Cardiac fibroblast (primary cell): ENCODE data around the gene EPB41L2.

ENCODE experiments used
- DNase-seq, 2 donors: peaks; one replicate each; pipeline versions ENCODE4 v3.0.0 to v3.0.0-alpha.2; 2010; ENCODE audit warnings: low read depth in 2 of 2
- H3K4me3 ChIP-seq, 2 donors: replicated peaks in 1 of 2; 1 replicate in 1 of 2; 2 replicates in 1 of 2; pipeline ENCODE4 v1.5.1; 2011; ENCODE audit warnings: low read depth in 2 of 2, low read length in 2 of 2, mild to moderate bottlenecking in 2 of 2, moderate library complexity in 1 of 2
- TF ChIP-seq, protein P1 (sequence below): IDR thresholded peaks from one replicate; pipeline ENCODE4 v1.5.1; 2011; ENCODE audit warnings: low read depth, mild to moderate bottlenecking, low read length, inconsistent platforms

The EPB41L2 gene

DNA sequence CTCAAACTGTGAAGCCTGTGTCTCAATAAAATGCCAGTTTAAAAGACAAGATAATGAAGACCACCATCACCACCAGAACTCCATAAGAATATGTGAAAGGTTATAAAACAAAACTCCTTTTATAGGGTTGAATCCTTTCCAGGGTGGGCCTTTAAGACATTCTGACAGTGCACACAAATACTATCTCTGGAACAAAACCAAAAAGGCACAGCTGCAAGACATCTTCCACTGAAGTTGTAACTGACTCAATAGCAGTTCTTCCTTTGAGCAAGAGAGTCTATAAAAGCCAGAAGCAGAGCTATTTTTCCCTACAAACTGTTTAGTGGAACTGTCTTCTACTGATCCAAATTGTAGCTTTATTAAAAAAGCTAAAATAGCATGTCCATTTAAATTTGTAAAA lies 81.6 kb downstream of the EPB41L2 start:
- peak; percentile 69 to 92 for DNase-seq
- TF ChIP-seq, protein P1, sequence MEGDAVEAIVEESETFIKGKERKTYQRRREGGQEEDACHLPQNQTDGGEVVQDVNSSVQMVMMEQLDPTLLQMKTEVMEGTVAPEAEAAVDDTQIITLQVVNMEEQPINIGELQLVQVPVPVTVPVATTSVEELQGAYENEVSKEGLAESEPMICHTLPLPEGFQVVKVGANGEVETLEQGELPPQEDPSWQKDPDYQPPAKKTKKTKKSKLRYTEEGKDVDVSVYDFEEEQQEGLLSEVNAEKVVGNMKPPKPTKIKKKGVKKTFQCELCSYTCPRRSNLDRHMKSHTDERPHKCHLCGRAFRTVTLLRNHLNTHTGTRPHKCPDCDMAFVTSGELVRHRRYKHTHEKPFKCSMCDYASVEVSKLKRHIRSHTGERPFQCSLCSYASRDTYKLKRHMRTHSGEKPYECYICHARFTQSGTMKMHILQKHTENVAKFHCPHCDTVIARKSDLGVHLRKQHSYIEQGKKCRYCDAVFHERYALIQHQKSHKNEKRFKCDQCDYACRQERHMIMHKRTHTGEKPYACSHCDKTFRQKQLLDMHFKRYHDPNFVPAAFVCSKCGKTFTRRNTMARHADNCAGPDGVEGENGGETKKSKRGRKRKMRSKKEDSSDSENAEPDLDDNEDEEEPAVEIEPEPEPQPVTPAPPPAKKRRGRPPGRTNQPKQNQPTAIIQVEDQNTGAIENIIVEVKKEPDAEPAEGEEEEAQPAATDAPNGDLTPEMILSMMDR = no peak
- no peak overlapping the region for H3K4me3 ChIP-seq

DNA sequence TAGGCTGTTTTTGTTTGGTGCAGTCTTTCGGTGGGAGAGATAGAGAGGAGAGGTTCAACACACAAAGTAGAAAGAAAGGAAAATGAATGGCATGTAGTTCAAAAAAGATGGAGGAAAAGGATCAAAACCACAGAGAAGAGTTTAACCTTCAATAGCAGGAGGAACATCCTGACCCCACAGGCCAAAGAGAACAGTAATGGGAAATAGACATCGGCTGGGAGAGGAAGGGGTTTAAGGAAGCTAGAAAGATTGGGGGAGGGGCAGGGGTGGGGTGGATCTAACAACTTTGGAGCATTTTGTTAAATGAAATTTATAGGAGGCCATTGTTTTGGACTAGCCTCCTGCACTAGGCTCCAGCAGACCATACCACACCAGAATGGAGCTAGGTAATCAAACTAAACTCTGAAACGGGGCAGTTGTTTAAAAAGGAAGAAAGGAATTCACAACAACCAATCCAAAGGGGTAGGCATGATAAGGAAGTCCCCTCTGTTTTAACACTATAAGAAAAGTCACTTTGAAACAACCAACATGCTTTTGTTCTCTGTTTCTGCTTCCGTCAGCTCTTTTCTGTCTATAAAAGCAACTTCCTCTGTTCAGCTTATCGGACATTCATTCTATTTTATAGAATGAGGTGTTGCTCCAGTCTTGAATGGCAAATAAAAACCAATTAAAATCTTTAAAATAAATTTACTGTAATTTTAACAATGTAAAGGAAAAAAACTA lies 82.6 kb downstream of the EPB41L2 start:
- no peak overlapping the region for H3K4me3 ChIP-seq
- no peak for DNase-seq
- TF ChIP-seq, protein P1 = no peak

DNA sequence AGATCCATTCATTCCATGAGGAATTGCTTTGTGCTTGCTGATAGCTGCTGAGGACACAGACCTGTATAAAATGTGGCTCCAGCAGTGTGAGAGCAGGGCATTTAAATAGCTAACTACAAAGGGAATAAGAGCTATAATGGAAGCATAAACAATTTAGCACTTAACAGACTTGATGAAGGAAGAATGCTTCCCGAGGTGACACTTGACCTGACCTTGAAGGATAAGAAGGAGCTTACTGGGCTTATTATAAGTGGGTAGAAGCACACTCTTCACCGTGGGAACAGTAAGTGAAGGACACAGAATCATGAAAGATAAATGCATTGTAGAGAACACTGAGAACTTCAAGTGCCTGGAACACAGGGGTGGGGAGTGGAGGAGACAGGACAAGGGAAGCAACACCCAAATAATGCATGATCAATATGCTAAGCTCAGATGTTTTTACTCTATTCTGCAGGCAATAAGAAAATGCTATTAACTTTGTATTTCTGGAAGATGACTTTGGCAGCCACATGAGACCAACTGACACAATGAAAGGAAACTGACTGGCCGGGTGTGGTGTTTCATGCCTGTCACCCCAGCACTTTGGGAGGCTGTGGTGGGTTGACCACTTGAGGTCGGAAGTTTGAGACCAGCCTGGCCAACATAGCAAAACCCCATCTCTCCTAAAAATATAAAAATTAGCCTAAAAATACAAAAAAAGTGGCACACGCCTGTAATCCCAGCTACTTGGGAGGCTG lies 84.2 kb downstream of the EPB41L2 start:
- DNase-seq = no peak
- no peak overlapping the region for H3K4me3 ChIP-seq
- TF ChIP-seq, protein P1 = no peak

DNA sequence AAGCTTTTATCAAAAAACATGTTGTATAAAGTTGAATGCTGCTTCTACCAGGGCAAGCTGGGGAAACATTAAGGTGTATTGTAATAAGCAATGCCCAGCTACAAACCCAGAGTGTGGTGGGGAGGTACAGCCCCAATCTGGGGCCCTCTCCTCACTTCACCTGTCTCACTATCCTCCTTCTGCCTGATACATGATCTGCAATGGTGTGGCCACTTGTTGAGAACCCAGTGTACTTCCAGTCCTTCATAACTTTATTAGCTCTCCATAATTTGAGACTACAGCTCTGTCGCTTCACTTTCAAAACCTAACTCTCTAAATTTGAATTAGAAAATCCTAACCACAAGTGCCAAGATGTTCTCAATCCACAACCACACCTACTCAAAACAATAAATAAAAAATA lies 84.9 kb downstream of the EPB41L2 start:
- DNase-seq = no peak
- no peak overlapping the region for H3K4me3 ChIP-seq
- TF ChIP-seq, protein P1 = no peak

DNA sequence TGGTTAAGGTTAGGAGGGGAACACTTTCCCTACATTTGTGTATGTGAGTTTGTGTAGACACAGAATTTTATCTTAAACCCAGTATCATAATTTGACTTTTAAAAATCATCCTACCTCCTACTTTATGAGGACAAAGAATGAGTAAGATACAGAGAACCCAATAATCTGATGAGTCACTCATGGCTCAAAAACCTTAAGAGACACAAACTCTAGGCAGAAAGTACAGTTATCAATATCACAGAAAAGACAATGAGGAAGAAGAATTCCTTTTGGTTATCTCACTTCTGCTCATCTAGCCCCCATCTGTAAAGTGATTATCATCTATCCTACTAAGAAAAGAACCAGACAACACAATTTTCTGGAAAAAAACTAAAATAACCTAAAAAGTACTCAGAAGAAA lies 87.7 kb downstream of the EPB41L2 start:
- H3K4me3 ChIP-seq = no peak overlapping the region
- DNase-seq = peak in 1 of 2 donors; percentile 53
- TF ChIP-seq, protein P1 = no peak

DNA sequence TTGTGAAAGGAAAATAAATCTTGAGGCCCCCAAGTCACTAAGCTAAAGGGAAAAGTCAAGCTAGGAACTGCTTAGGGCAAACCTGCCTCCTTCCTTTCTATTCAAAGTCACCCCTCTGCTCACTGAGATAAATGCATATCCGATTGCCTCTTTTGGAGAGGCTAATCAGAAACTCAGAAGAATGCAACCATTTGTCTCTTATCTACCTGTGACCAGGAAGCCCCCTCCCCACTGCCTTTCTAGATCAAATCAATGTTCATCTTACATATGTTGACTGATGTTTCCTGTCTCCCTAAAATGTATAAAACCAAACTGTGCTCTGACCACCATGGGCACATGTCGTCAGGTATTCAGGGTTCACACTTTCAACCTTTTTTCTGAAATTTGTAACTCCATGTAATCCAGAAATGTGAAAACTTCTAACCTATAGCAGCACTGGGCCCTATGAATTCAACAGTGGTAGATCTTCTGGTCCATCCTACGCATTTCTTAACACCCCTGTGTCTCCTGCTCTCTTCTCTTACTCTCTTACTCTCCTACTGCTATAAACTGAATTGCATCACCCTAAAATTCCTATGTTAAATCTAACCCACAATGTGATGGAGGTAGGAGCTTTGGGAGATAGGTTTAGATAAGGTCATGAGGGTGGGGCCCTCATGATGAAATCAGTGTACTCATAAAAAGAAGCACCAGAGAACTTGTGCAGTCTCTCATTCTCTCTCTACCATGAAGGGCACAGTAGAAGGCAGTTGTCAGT lies 89.3 kb downstream of the EPB41L2 start:
- H3K4me3 ChIP-seq = no peak overlapping the region
- TF ChIP-seq, protein P1 = no peak
- no peak for DNase-seq
